Esophagus muscularis mucosa (tissue), 4 donors: Measurements from ENCODE around the gene NCOA7.

ENCODE experiments used
- CTCF ChIP-seq, 3 experiments: fragments of 200-600 bp in 2 of 3; fragments of 450-650 bp in 1 of 3; sonication (generic) in 2 of 3; IDR thresholded peaks; one replicate each; pipeline ENCODE4 v1.5.1; 2017 to 2019; ENCODE audit warnings: antibody characterized with exemption in 3 of 3, mild to moderate bottlenecking in 2 of 3, moderate library complexity in 1 of 3
- EP300 ChIP-seq: sonication (generic); formaldehyde crosslinking; IDR thresholded peaks from one replicate; pipeline ENCODE4 v1.6.1; 2017; ENCODE audit warnings: antibody characterized with exemption
- POLR2A ChIP-seq: fragments of 450-650 bp; IDR thresholded peaks from one replicate; pipeline ENCODE4 v1.6.1; 2017; ENCODE audit warnings: antibody characterized with exemption, moderate library complexity, mild to moderate bottlenecking, low read depth
- POLR2AphosphoS5 ChIP-seq, 2 donors: sonication (generic); formaldehyde crosslinking; IDR thresholded peaks; one replicate each; pipeline ENCODE4 v1.6.1; 2017; ENCODE audit warnings: antibody characterized with exemption in 2 of 2

GRCh38 chr6:125882243-125882642 lies 91.5 kb downstream of the NCOA7 start:
- TF ChIP-seq CTCF (IDR thresholded peaks at IDR 0.05) (no peak), POLR2A (no peak), EP300 (no peak), POLR2AphosphoS5 (IDR thresholded peaks at IDR 0.05) (no peak)
